Vagina (tissue), 2 donors: ENCODE data around the gene ABCC3. TPM values are rescaled to one million over a fixed set of nuclear protein-coding genes. Genes with fewer than 3 reads are reported as not detected.
A peak's percentile ranks its signal among the peaks of the same experiment; 100 is the strongest.

Source experiments
- DNase-seq, 2 donors: peaks; one replicate each; pipeline ENCODE4 v3.0.0-alpha.2; 2017; ENCODE audit errors: extremely low spot score in 2 of 2
- H3K27ac ChIP-seq: fragments of 200-600 bp; sonication (generic); one replicate; pipeline ENCODE4 v1.5.1; 2019
- H3K27me3 ChIP-seq: fragments of 200-600 bp; sonication (generic); one replicate; pipeline ENCODE4 v1.5.1; 2019
- H3K36me3 ChIP-seq, 2 donors: fragments of 200-600 bp; sonication (generic); one replicate each; pipeline ENCODE4 v1.5.1; 2017 to 2019
- H3K4me1 ChIP-seq: fragments of 200-600 bp; sonication (generic); one replicate; pipeline ENCODE4 v1.5.1; 2019
- H3K4me3 ChIP-seq, 2 donors: fragments of 200-600 bp; sonication (generic); 1 replicate in 1 of 2; 2 replicates in 1 of 2; pipeline ENCODE4 v1.5.1; 2016 to 2019
- H3K9me3 ChIP-seq: fragments of 200-600 bp; sonication (generic); one replicate; pipeline ENCODE4 v1.5.1; 2019
- POLR2A ChIP-seq, 2 donors: fragments of 450-650 bp; IDR thresholded peaks; one replicate each; pipeline ENCODE4 v1.6.1; 2017; ENCODE audit warnings: antibody characterized with exemption in 2 of 2, mild to moderate bottlenecking in 2 of 2, moderate library complexity in 2 of 2
- POLR2AphosphoS5 ChIP-seq, 2 donors: sonication (generic); formaldehyde crosslinking; IDR thresholded peaks; one replicate each; pipeline ENCODE4 v1.9.0; 2017; ENCODE audit warnings: antibody characterized with exemption in 2 of 2, mild to moderate bottlenecking in 2 of 2, low read depth in 1 of 2; ENCODE audit not compliant: insufficient read depth in 1 of 2
- intact Hi-C: fragments of 100-400 bp; cut with DNase I; formaldehyde crosslinking; loops from one replicate; pipeline ENCODE4 v1.15.1; 2023
- total RNA-seq: library from RNA; depleted of rRNA; stranded (reverse); fragments of >200 nt; gene quantifications from one replicate; pipeline ENCODE4 v1.2.3, GENCODE V29; 2016
- TF ChIP-seq, protein P1 (sequence below), 3 experiments: fragments of 450-650 bp in 2 of 3; fragments of 200-600 bp in 1 of 3; sonication (generic) in 1 of 3; IDR thresholded peaks; one replicate each; pipeline ENCODE4 v1.5.1; 2017 to 2019; ENCODE audit warnings: antibody characterized with exemption in 3 of 3, mild to moderate bottlenecking in 2 of 3, moderate library complexity in 2 of 3

The ABCC3 gene
- total RNA-seq, 1 donor from 2014 or later: 47.6 TPM

DNA sequence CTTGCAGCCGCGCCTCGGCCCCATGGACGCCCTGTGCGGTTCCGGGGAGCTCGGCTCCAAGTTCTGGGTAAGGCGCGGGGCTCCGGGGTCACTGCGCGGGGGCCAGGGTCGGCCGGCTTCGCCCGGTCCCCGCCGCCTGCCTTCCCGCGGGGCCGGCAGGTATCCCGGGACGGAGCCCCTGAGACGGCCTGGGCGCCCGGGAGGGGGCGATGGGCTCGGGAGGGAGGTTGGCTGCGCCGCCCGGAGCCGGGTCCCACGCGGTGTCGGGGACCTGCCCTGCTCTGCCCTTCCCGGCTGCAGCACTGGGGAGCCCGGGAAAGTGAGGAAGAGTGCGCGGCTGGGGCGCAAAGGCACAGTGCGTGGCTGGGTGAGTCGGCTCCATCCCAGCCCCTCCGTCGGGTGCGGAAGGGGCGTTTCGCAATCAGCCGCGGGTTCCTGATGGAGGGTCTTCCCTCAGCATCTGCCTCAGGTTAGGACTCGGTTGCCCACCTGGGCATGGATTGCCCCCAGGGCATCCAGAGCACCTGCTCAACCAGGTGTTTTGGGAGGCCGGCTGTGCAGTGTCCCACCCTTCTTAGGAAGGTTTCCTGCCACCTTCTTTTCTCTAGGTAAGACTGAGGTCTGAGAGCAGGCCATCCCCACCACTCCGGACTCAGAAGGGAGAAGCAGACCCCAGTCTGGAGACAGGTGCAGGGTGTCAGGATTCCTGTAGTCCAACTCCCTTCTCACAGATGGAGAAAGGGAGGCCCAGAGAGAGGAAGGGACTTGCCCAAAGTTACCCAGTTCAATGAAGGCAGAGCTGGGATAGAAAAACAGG, 442 bp downstream of the ABCC3 start:
- Histone ChIP-seq H3K4me1 (peaks cover 45% of the 10 kb centered on the region), H3K27ac (no peak overlapping the region), H3K36me3 (no peaks in the 10 kb centered on the region), H3K4me3 (peak overlapping the region; percentile 47 to 58), H3K9me3 (no peaks in the 10 kb centered on the region), H3K27me3 (no peaks in the 10 kb centered on the region)
- no peak for TF ChIP-seq POLR2AphosphoS5 (IDR thresholded peaks at IDR 0.05; ENCODE audit: insufficient read depth in 1 of 2, low read depth in 1 of 2)
- TF ChIP-seq, protein P1, sequence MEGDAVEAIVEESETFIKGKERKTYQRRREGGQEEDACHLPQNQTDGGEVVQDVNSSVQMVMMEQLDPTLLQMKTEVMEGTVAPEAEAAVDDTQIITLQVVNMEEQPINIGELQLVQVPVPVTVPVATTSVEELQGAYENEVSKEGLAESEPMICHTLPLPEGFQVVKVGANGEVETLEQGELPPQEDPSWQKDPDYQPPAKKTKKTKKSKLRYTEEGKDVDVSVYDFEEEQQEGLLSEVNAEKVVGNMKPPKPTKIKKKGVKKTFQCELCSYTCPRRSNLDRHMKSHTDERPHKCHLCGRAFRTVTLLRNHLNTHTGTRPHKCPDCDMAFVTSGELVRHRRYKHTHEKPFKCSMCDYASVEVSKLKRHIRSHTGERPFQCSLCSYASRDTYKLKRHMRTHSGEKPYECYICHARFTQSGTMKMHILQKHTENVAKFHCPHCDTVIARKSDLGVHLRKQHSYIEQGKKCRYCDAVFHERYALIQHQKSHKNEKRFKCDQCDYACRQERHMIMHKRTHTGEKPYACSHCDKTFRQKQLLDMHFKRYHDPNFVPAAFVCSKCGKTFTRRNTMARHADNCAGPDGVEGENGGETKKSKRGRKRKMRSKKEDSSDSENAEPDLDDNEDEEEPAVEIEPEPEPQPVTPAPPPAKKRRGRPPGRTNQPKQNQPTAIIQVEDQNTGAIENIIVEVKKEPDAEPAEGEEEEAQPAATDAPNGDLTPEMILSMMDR (IDR thresholded peaks at IDR 0.05): no peak
- no peak for TF ChIP-seq POLR2A (IDR thresholded peaks at IDR 0.05)
- no peak for DNase-seq
- intact Hi-C loops: loop anchor here (5.0 kb wide), 2 partner anchors 52 to 207 kb away; no protein-coding TSS in a partner anchor

DNA sequence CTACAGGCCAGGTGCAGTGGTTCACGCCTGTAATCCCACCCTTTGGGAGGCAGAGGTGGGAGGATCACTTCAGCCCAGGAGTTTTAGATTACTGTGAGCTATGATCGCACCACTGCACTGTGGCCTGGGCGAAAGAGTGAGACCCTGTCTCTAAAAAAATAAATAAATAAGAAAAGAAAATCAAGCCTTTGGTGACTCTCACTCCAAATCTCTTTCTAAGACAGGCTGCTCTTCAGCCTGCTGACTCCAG, 976 bp downstream of the ABCC3 start:
- H3K4me1 ChIP-seq: peaks cover 50% of the 10 kb centered on the region
- H3K36me3 ChIP-seq: no peaks in the 10 kb centered on the region
- H3K9me3 ChIP-seq: no peaks in the 10 kb centered on the region
- TF ChIP-seq POLR2AphosphoS5 (IDR thresholded peaks at IDR 0.05; ENCODE audit: insufficient read depth in 1 of 2, low read depth in 1 of 2) (no peak), POLR2A (IDR thresholded peaks at IDR 0.05) (no peak)
- TF ChIP-seq, protein P1 (IDR thresholded peaks at IDR 0.05): no peak
- peak overlapping the region; percentile 47 to 58 for H3K4me3 ChIP-seq
- no peak overlapping the region for H3K27ac ChIP-seq
- no peak for DNase-seq
- H3K27me3 ChIP-seq: no peaks in the 10 kb centered on the region
- intact Hi-C loops: no loop called here

- TF ChIP-seq POLR2A (IDR thresholded peaks at IDR 0.05): no peak
- TF ChIP-seq POLR2AphosphoS5 (IDR thresholded peaks at IDR 0.05; ENCODE audit: insufficient read depth in 1 of 2, low read depth in 1 of 2): no peak
- Histone ChIP-seq H3K36me3 (no peaks in the 10 kb centered on the region), H3K27me3 (no peaks in the 10 kb centered on the region), H3K27ac (no peak overlapping the region), H3K4me3 (no peak overlapping the region), H3K9me3 (no peaks in the 10 kb centered on the region), H3K4me1 (peaks cover 55% of the 10 kb centered on the region)
- intact Hi-C loops: no loop called here
- DNase-seq: no peak
Observed at GRCh38 chr17:50635982-50636803, 1.5 kb downstream of the ABCC3 start.

DNA sequence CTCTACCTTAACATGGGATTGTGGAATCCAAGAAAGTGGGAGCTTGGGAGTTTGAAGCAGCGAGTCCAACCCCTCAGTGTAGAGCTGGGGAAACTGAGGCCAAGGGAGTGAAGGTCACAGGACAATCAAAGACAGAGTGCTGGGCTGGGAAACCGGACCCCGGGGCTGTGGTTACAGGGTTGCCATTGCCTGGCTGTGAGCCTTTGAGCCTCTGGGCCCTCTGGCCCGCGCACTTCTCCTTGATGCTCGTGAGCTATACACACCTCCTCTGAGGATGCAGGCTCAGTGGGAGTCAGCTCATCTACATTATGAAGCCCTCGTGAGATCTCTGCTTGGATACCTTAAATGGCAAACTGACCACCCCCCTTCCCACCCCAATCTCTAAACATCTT, 2.1 kb downstream of the ABCC3 start:
- no peaks in the 10 kb centered on the region for H3K36me3 ChIP-seq
- no peaks in the 10 kb centered on the region for H3K27me3 ChIP-seq
- DNase-seq: no peak
- TF ChIP-seq, protein P1 (IDR thresholded peaks at IDR 0.05): no peak
- TF ChIP-seq POLR2AphosphoS5 (IDR thresholded peaks at IDR 0.05; ENCODE audit: insufficient read depth in 1 of 2, low read depth in 1 of 2) (no peak), POLR2A (IDR thresholded peaks at IDR 0.05) (no peak)
- no peaks in the 10 kb centered on the region for H3K9me3 ChIP-seq
- peaks cover 54% of the 10 kb centered on the region for H3K4me1 ChIP-seq
- intact Hi-C loops: no loop called here
- H3K4me3 ChIP-seq: no peak overlapping the region
- no peak overlapping the region for H3K27ac ChIP-seq

- H3K9me3 ChIP-seq: no peaks in the 10 kb centered on the region
- TF ChIP-seq POLR2AphosphoS5 (IDR thresholded peaks at IDR 0.05; ENCODE audit: insufficient read depth in 1 of 2, low read depth in 1 of 2) (no peak), POLR2A (IDR thresholded peaks at IDR 0.05) (no peak)
- TF ChIP-seq, protein P1 (IDR thresholded peaks at IDR 0.05): no peak
- DNase-seq: no peak
- H3K27ac ChIP-seq: no peak overlapping the region
- no peaks in the 10 kb centered on the region for H3K27me3 ChIP-seq
- no peak overlapping the region for H3K4me3 ChIP-seq
- peaks cover 52% of the 10 kb centered on the region for H3K4me1 ChIP-seq
- H3K36me3 ChIP-seq: no peaks in the 10 kb centered on the region
- intact Hi-C loops: no loop called here
Observed at GRCh38 chr17:50637829-50638605, 3.3 kb downstream of the ABCC3 start.
